K562 (cell line): Measurements from ENCODE around the gene SLC44A5. TPM values are rescaled to one million over a fixed set of nuclear protein-coding genes. Genes with fewer than 3 reads are reported as not detected.

Experiments used
- ATAC-seq: fragments of 200-7000 bp; cut with Tn5 transposase; 3 replicates; pipeline ENCODE4 v1.9.1; 2020; ENCODE audit warnings: moderate library complexity
- BruUV-seq: library from RNA; stranded (reverse); fragments of 400-500 nt; replicated peaks from 2 replicates; lab custom pipeline; 2021; lab: Mats Ljungman, UMichigan
- CTCF ChIA-PET: fragments of 300-600 bp; formaldehyde crosslinking; extraction: SDS; loops from one replicate; lab custom pipeline; 2021; ENCODE audit warnings: low intra/inter-chr PET ratio; lab: Yijun Ruan, JAX
- POLR2A ChIA-PET: fragments of 300-600, 350-650 bp; sonication (Branson Sonifier 250); formaldehyde crosslinking; extraction: SDS; loops from one replicate; lab custom pipeline; 2021; ENCODE audit warnings: antibody characterized with exemption, inconsistent platforms; lab: Yijun Ruan, JAX
- DNase-seq, 4 experiments: peaks; one replicate each; pipeline versions ENCODE4 v3.0.0 to v3.0.0-alpha.2; 2011 to 2018; ENCODE audit warnings: low spot score in 3 of 4, mixed read lengths in 3 of 4; ENCODE audit errors: extremely low read depth in 1 of 4
- FAIRE-seq: peaks from 2 replicates; lab custom pipeline; 2011; peaks lifted over from hg19 to GRCh38; lab: Jason Lieb, UNC
- H2AFZ ChIP-seq: 2 replicates; pipeline ENCODE4 v1.6.0; 2011; ENCODE audit warnings: low read depth, low read length, control low read depth, inconsistent platforms
- H3K27ac ChIP-seq: fragments of 200-600 bp; 3 replicates; pipeline ENCODE4 v1.8.0; 2011; ENCODE audit warnings: low read depth, mild to moderate bottlenecking, control low read depth, inconsistent platforms, low read length, moderate library complexity, mixed read lengths; ENCODE audit errors: extremely low read depth
- H3K27me3 ChIP-seq, 2 experiments: fragments of 300-600 bp in 1 of 2; 2 replicates in 1 of 2; 3 replicates in 1 of 2; pipeline versions ENCODE4 v1.6.0 to v1.8.0; 2011; ENCODE audit warnings: inconsistent platforms in 2 of 2, low read length in 2 of 2, mild to moderate bottlenecking in 1 of 2, mixed read lengths in 1 of 2, moderate library complexity in 1 of 2; ENCODE audit not compliant: control insufficient read depth in 2 of 2, insufficient read depth in 2 of 2
- H3K36me3 ChIP-seq: fragments of 300-600 bp; 3 replicates; pipeline ENCODE4 v1.8.0; 2011; ENCODE audit warnings: mild to moderate bottlenecking, low read length, inconsistent platforms; ENCODE audit not compliant: control insufficient read depth, insufficient read depth
- H3K4me1 ChIP-seq, 2 experiments: fragments of 200-600 bp in 1 of 2; replicated peaks in 1 of 2; 2 replicates in 1 of 2; 3 replicates in 1 of 2; pipeline versions ENCODE4 v1.5.1 to v1.8.0; 2011; ENCODE audit warnings: inconsistent platforms in 2 of 2, low read length in 2 of 2, mild to moderate bottlenecking in 1 of 2, mixed read lengths in 1 of 2, moderate library complexity in 1 of 2; ENCODE audit not compliant: control insufficient read depth in 2 of 2, insufficient read depth in 2 of 2
- H3K4me2 ChIP-seq: 2 replicates; pipeline ENCODE4 v1.6.1; 2011; ENCODE audit warnings: low read length, control low read depth, inconsistent platforms, mixed read lengths; ENCODE audit not compliant: insufficient read depth
- H3K4me3 ChIP-seq: fragments of 200-600 bp; sonication (generic), shearing (Covaris generic); 2 replicates; pipeline ENCODE4 v1.5.1; 2016; ENCODE audit warnings: control low read depth, inconsistent platforms
- H3K79me2 ChIP-seq: fragments of 200-600 bp; 3 replicates; pipeline ENCODE4 v1.8.0; 2011; ENCODE audit warnings: low read length, inconsistent platforms; ENCODE audit not compliant: control insufficient read depth, insufficient read depth
- H3K9ac ChIP-seq, 2 experiments: 2 replicates each; pipeline versions ENCODE4 v1.6.0 to v1.6.1; 2011; ENCODE audit warnings: low read depth in 2 of 2, low read length in 2 of 2, control low read depth in 1 of 2, inconsistent platforms in 1 of 2, mild to moderate bottlenecking in 1 of 2, mixed read lengths in 1 of 2; ENCODE audit not compliant: insufficient read depth in 1 of 2
- H3K9me1 ChIP-seq: one replicate; pipeline ENCODE4 v1.6.0; 2011; ENCODE audit warnings: inconsistent platforms, mild to moderate bottlenecking, low read length, moderate library complexity; ENCODE audit not compliant: control insufficient read depth, insufficient read depth
- H3K9me3 ChIP-seq: replicated peaks from 2 replicates; pipeline ENCODE4 v1.5.1; 2011; ENCODE audit warnings: low read depth, low read length, inconsistent platforms; ENCODE audit not compliant: control insufficient read depth, insufficient read depth
- H4K20me1 ChIP-seq: replicated peaks from 2 replicates; pipeline ENCODE4 v1.6.1; 2011; ENCODE audit warnings: low read length, inconsistent platforms, mixed read lengths; ENCODE audit not compliant: control insufficient read depth, insufficient read depth
- EP400 ChIP-seq: fragments of 450-650 bp; IDR thresholded peaks from 2 replicates; pipeline ENCODE4 v1.6.1; 2017; ENCODE audit warnings: antibody characterized with exemption, mild to moderate bottlenecking, moderate library complexity
- FOSL1 ChIP-seq: fragments of 200-800 bp; sonication (Bioruptor generic); conservative IDR thresholded peaks from 2 replicates; pipeline ENCODE4 v1.6.1; 2016; ENCODE audit warnings: missing genetic modification characterization, missing compliant biosample characterization
- PCBP2 ChIP-seq: fragments of 200-400 bp; formaldehyde crosslinking; IDR thresholded peaks from 2 replicates; pipeline ENCODE4 v1.6.1; 2018; ENCODE audit warnings: low read length, low read depth, mild to moderate bottlenecking, moderate library complexity; ENCODE audit not compliant: poor library complexity, severe bottlenecking
- SRSF7 ChIP-seq: fragments of 200-400 bp; formaldehyde crosslinking; optimal IDR thresholded peaks from 2 replicates; pipeline ENCODE3; 2017; ENCODE audit warnings: mild to moderate bottlenecking, low read depth, low read length
- ZNF408 ChIP-seq: fragments of 250-450 bp; sonication (Bioruptor Pico); IDR thresholded peaks from 2 replicates; pipeline ENCODE4 v1.4.0; 2020; ENCODE audit warnings: low read depth, mild to moderate bottlenecking, moderate library complexity
- ZNF511 ChIP-seq: sonication (generic); formaldehyde crosslinking; IDR thresholded peaks from 2 replicates; pipeline ENCODE4 v1.8.0; 2022; ENCODE audit warnings: mild to moderate bottlenecking, missing genetic modification reagents
- ZNF740 ChIP-seq, 3 experiments: fragments of 200-800 bp in 1 of 3; sonication (Bioruptor generic) in 1 of 3; sonication (generic) in 1 of 3; formaldehyde crosslinking in 1 of 3; IDR thresholded peaks; 2 replicates each; pipeline versions ENCODE4 v1.6.1 to v1.8.0; 2016 to 2022; ENCODE audit warnings: mild to moderate bottlenecking in 2 of 3, missing compliant biosample characterization in 2 of 3, missing genetic modification characterization in 2 of 3, missing genetic modification reagents in 1 of 3
- WGBS: fragments of 100-300 bp; shearing (Covaris generic); methylation state at CpG from one replicate; pipeline ENCODE4 v1.1.6; 2016; ENCODE audit warnings: low coverage, mixed read lengths; ENCODE audit not compliant: insufficient coverage; ENCODE audit errors: missing lambda C conversion rate; 5-methylcytosine and 5-hydroxymethylcytosine counted together
- in situ Hi-C: fragments of 300-500 bp; cut with MboI; formaldehyde crosslinking; loops from 4 replicates; pipeline ENCODE4 v1.15.0; 2018; ENCODE audit warnings: inconsistent platforms, mixed read lengths
- intact Hi-C: fragments of 100-400 bp; cut with micrococcal nuclease; formaldehyde crosslinking; loops from 2 replicates; pipeline ENCODE4 v1.14.2; 2022
- polyA plus RNA-seq, 8 experiments: library from polyadenylated mRNA; depleted of rRNA in 4 of 8; stranded (reverse) in 5 of 8; unstranded in 3 of 8; fragments of >200 nt; fragmentation: Nextera tagmentation in 2 of 8; fragmentation: Illumina TruSeq in 1 of 8; extraction: Ambion mirVana in 2 of 8; extraction: Trizol in 1 of 8; gene quantifications; 2 replicates each; pipeline versions ENCODE4 v1.2.1 to v1.2.3, GENCODE V29; 2011 to 2014; ENCODE audit warnings: inconsistent platforms in 1 of 8, missing spikeins in 1 of 8
- total RNA-seq, 7 experiments: library from RNA; depleted of rRNA in 6 of 7; stranded (reverse); fragments of >200 nt in 6 of 7; fragmentation: Illumina TruSeq in 2 of 7; extraction: Trizol in 2 of 7; gene quantifications; 2 replicates each; pipeline versions ENCODE4 v1.2.1 to v1.2.3, GENCODE V29; 2011 to 2021; ENCODE audit warnings: low replicate concordance in 1 of 7

Gene SLC44A5
- total and polyA plus RNA-seq, 9 of the 15 experiments (the other 6 are each of a cell fraction or from before 2014, with no cell fraction given): 1.2 to 10.1 (median 3.2) TPM

DNA sequence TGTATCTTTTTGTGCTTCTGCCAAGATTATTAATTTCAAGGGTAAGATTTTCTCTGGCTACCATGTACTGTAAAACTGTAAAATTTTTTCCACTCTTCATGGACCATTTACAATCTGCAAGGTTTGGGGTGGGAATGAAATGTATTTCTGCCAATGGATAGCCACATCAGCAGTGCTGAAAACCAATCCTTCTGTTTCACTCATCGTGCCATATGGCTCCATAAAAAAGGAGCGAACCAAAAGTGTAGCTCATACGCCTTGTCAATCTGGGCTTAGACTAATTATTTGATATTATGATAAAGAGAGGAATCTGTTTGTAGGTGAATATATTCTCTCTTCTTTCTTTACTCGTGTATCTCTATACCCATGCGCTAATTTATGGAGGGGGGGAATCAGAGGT lies 3.0 kb upstream of the SLC44A5 start:
- ChIA-PET CTCF (no interaction called here), POLR2A (interaction anchor here (1.5 kb wide), 1 partner anchor 15 kb away, joined by 4 read pairs; no protein-coding TSS in a partner anchor)
- Histone ChIP-seq H3K4me1 (peaks cover 8 to 23% of the 10 kb centered on the region in 2 experiments; a peak in 4 of 5 replicates), H3K27me3 (peaks cover 10 to 32% of the 10 kb centered on the region in 2 experiments; a peak in 3 of 5 replicates), H4K20me1 (peaks cover 8% of the 10 kb centered on the region; the same call in 1 of the 2 replicates), H3K9me3 (no peaks in the 10 kb centered on the region), H3K4me2 (no peak overlapping the region), H3K9ac (no peak overlapping the region), H3K27ac (no peak overlapping the region), H3K36me3 (no peaks in the 10 kb centered on the region), H3K9me1 (no peaks in the 10 kb centered on the region), H2AFZ (no peak overlapping the region), H3K4me3 (no peak overlapping the region), H3K79me2 (no peaks in the 10 kb centered on the region)
- no peak for DNase-seq
- no peak for FAIRE-seq
- intact Hi-C loops (no loop called here), in situ Hi-C loops (no loop called here)
- BruUV-seq: no TSS peak
- no peak for TF ChIP-seq PCBP2
- TF ChIP-seq SRSF7: no peak
- TF ChIP-seq FOSL1: no peak
- no peak for TF ChIP-seq EP400
- no peak for TF ChIP-seq ZNF740 (CRISPR knock-in tag; IDR thresholded peaks at IDR 0.05)
- TF ChIP-seq ZNF740 (tag; IDR thresholded peaks at IDR 0.05): no peak
- TF ChIP-seq ZNF511 (CRISPR knock-in tag): no peak
- no peak for TF ChIP-seq ZNF408
- 39% methylated on average over 5 of the region's 5 CpGs for WGBS
- ATAC-seq: no peak
